ENCODE data around the gene HAND2.

Gene HAND2
- long read RNA-seq = 0 reads

- no peak for DNase-seq (ENCODE audit: low read depth in 1 of 2, low spot score in 1 of 2)
- H3K27ac ChIP-seq (replicated peaks) = no peak within 1 kb of the TSS
- peaks cover 92% of the 10 kb centered on the region for H3K27me3 ChIP-seq (ENCODE audit: insufficient read depth, poor library complexity, severe bottlenecking)
- TF ChIP-seq CTCF (IDR thresholded peaks at IDR 0.05; ENCODE audit: insufficient read depth, low read length) = no peak
- TF ChIP-seq POLR2AphosphoS5 (IDR thresholded peaks at IDR 0.05; ENCODE audit: low read depth) = no peak
- TF ChIP-seq GABPA (IDR thresholded peaks at IDR 0.05; ENCODE audit: low read depth) = no peak
- TF ChIP-seq SPI1 (IDR thresholded peaks at IDR 0.05; ENCODE audit: borderline replicate concordance, low read depth) = no peak
- TF ChIP-seq REST (IDR thresholded peaks at IDR 0.05; ENCODE audit: insufficient replicate concordance, low read depth) = no peak
- peak within 1 kb of the TSS; percentile 47 for H3K4me3 ChIP-seq (replicated peaks; ENCODE audit: insufficient read depth, low read length)
Measured at GRCh38 chr4:173529477-173530325, at the start of gene HAND2. TSS of gene HAND2 (minus strand) at chr4:173530229. CDS start at chr4:173529289, 940 bp downstream.

GRCh38 chr4:173578956-173579355 lies 48.9 kb upstream of the HAND2 start:
- no peaks in the 10 kb centered on the region for H3K27me3 ChIP-seq (ENCODE audit: insufficient read depth, poor library complexity, severe bottlenecking)
- H3K4me3 ChIP-seq (replicated peaks; ENCODE audit: insufficient read depth, low read length) = no peak overlapping the region
- DNase-seq (ENCODE audit: low read depth in 1 of 2, low spot score in 1 of 2) = no peak
- no peak overlapping the region for H3K27ac ChIP-seq (replicated peaks)
- no peak for TF ChIP-seq POLR2AphosphoS5 (IDR thresholded peaks at IDR 0.05; ENCODE audit: low read depth)

- Histone ChIP-seq H3K4me3 (replicated peaks; ENCODE audit: insufficient read depth, low read length) (no peak overlapping the region), H3K27me3 (ENCODE audit: insufficient read depth, poor library complexity, severe bottlenecking) (no peaks in the 10 kb centered on the region), H3K27ac (replicated peaks) (no peak overlapping the region)
- TF ChIP-seq GABPA (IDR thresholded peaks at IDR 0.05; ENCODE audit: low read depth) (no peak), POLR2AphosphoS5 (IDR thresholded peaks at IDR 0.05; ENCODE audit: low read depth) (no peak), REST (IDR thresholded peaks at IDR 0.05; ENCODE audit: insufficient replicate concordance, low read depth) (no peak)
- DNase-seq (ENCODE audit: low read depth in 1 of 2, low spot score in 1 of 2) = no peak
Measured at GRCh38 chr4:173577963-173578362, 47.9 kb upstream of the HAND2 start.

- DNase-seq (ENCODE audit: low read depth in 1 of 2, low spot score in 1 of 2) = no peak
- TF ChIP-seq SPI1 (IDR thresholded peaks at IDR 0.05; ENCODE audit: borderline replicate concordance, low read depth) = no peak
- TF ChIP-seq GABPA (IDR thresholded peaks at IDR 0.05; ENCODE audit: low read depth) = no peak
- TF ChIP-seq REST (IDR thresholded peaks at IDR 0.05; ENCODE audit: insufficient replicate concordance, low read depth) = no peak
- no peak for TF ChIP-seq CTCF (IDR thresholded peaks at IDR 0.05; ENCODE audit: insufficient read depth, low read length)
- no peak for TF ChIP-seq POLR2AphosphoS5 (IDR thresholded peaks at IDR 0.05; ENCODE audit: low read depth)
- Histone ChIP-seq H3K4me3 (replicated peaks; ENCODE audit: insufficient read depth, low read length) (no peak overlapping the region), H3K27me3 (ENCODE audit: insufficient read depth, poor library complexity, severe bottlenecking) (peaks cover 2% of the 10 kb centered on the region), H3K27ac (replicated peaks) (no peak overlapping the region)
Measured at GRCh38 chr4:173575482-173576152, 45.6 kb upstream of the HAND2 start.

Measured in HL-60 (cell line).